D341Med (cell line): Measurements from ENCODE around the gene INTS2.
"Not testable (repeated sequence)": the region's sequence is repeated elsewhere in the genome, so short reads cannot be mapped to it uniquely, and the experiment has no call there.

Experiments used
- DNase-seq: peaks from one replicate; pipeline ENCODE4 v3.0.0; 2012; ENCODE audit warnings: low spot score

Gene INTS2

DNA sequence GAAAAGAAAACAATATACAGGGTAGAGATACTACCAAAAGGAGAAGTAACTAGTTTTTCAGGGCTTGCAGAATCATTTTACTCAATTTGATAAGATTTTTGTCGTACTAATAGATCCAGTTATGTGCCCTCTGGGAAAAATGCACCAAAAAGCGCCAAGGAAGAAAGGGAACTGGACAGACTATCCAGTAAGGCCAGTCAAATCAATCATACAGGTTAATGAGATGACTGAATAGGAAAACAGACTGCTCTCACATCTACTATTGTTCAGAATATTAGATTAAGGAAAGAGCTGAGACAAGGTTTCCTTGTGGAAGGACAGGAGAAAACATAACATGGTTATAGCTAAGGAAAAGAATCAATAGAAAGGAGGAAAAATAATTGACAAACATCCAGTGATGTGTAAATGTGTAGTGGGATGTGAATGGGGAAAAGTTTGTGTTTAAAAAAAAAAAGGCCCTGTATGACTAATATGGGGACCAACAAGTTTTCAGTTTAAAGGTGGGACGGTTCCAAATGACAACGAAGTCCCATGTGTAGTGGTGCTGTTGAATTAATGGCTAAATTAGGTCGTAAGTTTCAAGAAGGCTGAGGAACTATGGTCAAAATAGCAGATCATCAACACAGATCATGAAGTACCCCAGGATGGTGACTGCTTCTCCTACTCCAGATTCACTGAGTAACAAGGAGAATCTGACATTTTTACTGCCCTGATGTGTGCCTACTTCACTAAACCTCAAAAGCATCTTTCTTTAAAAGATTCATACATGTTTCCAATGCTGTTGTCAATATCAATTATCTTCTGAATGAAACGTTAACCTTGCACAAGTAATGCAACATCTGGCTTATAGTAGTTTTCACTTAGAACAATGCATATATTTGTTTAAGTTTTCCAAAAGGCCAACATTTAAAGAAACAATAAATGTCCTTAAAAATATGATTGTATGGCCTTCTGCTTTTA is 105.2 kb downstream of the INTS2 start:
- no peak for DNase-seq

DNA sequence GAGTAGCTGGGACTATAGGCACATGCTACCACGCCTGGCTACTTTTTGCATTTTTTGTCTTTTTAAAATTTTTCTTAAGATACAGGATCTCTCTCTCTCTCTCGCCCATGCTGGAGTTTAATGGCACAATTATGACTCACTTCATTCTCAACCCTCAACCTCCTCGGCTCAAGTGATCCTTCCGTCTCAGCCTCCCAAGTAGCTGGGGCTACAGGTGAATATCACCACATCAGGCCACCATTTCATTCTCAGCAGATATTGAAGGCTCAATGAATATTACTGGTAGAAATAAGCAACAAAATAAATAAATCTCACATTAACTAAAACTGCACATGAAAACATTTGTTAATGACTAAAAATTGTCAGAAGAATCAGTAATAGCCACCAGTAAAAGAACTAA is 106.1 kb downstream of the INTS2 start:
- no peak for DNase-seq

DNA sequence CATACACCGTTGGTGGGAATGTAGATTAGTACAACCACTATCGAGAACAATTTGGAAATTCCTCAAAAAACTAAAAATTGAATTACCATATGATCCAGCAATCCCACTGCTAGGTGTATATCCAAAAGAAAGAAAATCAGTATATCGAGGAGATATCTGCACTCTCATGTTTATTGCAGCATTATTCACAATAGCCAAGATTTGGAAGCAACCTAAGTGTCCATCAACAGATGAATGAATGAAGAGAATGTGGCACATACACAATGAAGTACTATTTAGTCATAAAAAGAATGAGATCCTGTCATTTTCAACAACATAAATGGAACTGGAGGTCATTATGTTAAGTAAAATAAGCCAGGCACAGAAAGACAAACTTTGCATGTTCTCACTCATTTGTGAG is 108.5 kb downstream of the INTS2 start:
- DNase-seq = not testable (repeated sequence)

DNA sequence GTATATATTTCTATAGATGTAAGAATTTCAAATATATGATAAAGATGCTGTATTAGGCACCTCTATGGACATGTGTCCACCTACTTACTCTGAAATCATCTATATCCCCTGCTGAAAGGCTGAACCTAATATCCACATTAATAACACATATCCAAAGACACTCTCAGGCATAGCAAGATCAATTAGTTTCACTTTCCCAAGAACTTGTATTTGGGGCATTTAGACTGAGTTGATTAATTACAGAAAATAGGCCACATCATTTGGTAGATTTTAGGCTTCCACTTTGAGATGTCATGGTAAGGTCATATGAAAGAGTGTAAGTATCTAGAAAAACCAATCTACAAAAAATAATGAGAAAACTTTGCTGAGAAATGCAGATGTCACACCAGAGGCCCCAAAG is 109.6 kb downstream of the INTS2 start:
- no peak for DNase-seq

DNA sequence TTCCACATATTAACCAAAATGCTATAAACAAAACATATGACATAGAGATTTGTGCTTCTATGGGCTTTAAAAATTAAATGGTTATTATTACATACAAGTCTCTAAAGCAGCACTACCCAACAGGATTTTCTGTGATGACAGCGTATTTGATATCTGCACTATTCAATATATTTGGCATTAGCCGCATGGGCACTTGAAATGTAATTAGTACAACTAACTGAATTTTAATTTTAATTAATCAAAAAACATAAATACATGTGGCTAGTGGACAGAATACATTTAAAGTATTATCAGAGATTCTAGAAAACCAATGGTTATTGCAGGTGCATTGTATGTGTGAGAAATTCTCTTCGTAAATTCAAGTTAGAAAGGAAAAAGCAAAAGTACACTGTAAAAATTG is 110.3 kb downstream of the INTS2 start:
- DNase-seq = no peak

DNA sequence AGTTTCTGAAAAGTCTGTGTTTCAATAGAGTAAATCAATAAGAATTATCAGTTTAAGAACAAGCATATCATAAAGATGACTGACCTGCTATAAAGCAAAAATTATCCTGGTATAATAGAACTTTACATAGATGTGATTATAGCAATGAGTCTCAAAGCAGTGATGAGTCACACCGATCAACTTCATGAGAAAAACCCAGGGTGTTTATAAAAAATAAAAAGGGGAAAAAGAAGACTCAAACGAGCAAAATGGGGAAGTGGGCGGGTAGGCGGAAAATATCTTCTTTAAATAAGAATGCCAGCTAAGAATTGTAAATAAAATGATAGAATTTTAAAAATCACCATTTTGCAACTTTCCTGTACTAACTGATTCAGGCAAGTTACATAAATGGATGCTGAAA is 111.2 kb downstream of the INTS2 start:
- no peak for DNase-seq

DNA sequence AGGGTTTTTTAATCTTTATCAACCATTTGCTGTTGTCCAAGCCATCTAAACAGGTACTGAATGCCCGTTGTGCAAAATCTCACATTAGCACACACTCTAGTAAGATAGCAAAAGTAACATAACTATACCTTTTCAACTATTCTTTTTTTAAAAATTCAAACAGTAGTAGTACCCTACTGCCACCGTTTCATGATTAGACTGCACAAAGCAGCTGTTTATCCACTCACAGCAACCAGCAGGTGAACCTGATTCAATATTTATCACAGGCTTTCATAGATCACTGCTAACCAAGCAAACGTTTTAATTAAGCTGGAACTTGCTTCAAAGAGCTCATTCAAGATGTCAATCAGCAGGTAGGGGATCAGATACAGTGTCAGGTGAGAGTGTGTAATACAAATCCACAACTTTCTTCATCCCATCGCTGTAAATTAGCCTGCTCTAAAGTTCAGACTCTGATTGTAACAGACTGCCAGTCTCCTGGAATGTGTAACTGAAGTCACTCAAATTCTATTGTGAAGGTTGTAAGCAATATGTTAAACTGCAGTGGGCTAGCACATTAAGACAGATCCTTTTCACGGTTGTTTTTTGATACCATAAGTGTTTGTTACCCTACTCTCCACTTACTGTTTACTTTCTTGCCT is 111.8 kb downstream of the INTS2 start:
- no peak for DNase-seq
